Breast epithelium (tissue), 4 donors: ENCODE data around the gene ATG2A. TPM values are rescaled to one million over a fixed set of nuclear protein-coding genes. Genes with fewer than 3 reads are reported as not detected.

ENCODE experiments used
- DNase-seq, 2 donors: peaks; one replicate each; pipeline ENCODE4 v3.0.0-alpha.2; 2019; ENCODE audit warnings: low spot score in 2 of 2
- H3K27ac ChIP-seq, 2 donors: fragments of 200-600 bp; sonication (generic) in 1 of 2; one replicate each; pipeline ENCODE4 v1.5.1; 2016 to 2019; ENCODE audit warnings: mild to moderate bottlenecking in 1 of 2
- H3K27me3 ChIP-seq, 2 donors: fragments of 200-600 bp; sonication (generic) in 1 of 2; one replicate each; pipeline versions ENCODE4 v1.5.1 to v1.6.0; 2017 to 2019; ENCODE audit warnings: control low read depth in 1 of 2, mild to moderate bottlenecking in 1 of 2
- H3K36me3 ChIP-seq: fragments of 200-600 bp; one replicate; pipeline ENCODE4 v1.5.1; 2019
- H3K4me1 ChIP-seq, 2 donors: fragments of 200-600 bp; sonication (generic); one replicate each; pipeline ENCODE4 v1.5.1; 2016 to 2019; ENCODE audit warnings: control low read depth in 1 of 2
- H3K4me3 ChIP-seq, 3 donors: fragments of 200-600 bp; sonication (generic); 1 replicate in 2 of 3; 2 replicates in 1 of 3; pipeline ENCODE4 v1.5.1; 2016 to 2019; ENCODE audit warnings: mild to moderate bottlenecking in 3 of 3, moderate library complexity in 2 of 3
- H3K9me3 ChIP-seq, 2 donors: fragments of 200-600 bp; sonication (generic) in 1 of 2; one replicate each; pipeline ENCODE4 v1.5.1; 2016 to 2019; ENCODE audit warnings: control low read depth in 1 of 2
- CTCF ChIP-seq, 3 donors: fragments of 450-650 bp; IDR thresholded peaks; one replicate each; pipeline ENCODE4 v1.5.1; 2016 to 2017; ENCODE audit warnings: antibody characterized with exemption in 3 of 3, mild to moderate bottlenecking in 3 of 3, moderate library complexity in 3 of 3
- POLR2A ChIP-seq: fragments of 450-650 bp; IDR thresholded peaks from one replicate; pipeline ENCODE4 v1.6.1; 2016; ENCODE audit warnings: antibody characterized with exemption, mild to moderate bottlenecking, moderate library complexity
- POLR2AphosphoS5 ChIP-seq, 3 donors: sonication (generic); formaldehyde crosslinking; IDR thresholded peaks; one replicate each; pipeline ENCODE4 v1.6.1; 2017; ENCODE audit warnings: antibody characterized with exemption in 3 of 3
- intact Hi-C: fragments of 100-400 bp; cut with DNase I; formaldehyde crosslinking; loops from one replicate; pipeline ENCODE4 v1.15.1; 2023; ENCODE audit warnings: low total_unique reads
- total RNA-seq, 3 donors: library from RNA; depleted of rRNA; stranded (reverse); fragments of >200 nt; gene quantifications; one replicate each; pipeline ENCODE4 v1.1.0, GENCODE V29; 2016

ATG2A gene
- total RNA-seq, 3 donors from 2014 or later: 20.0 to 22.1 (median 21.2) TPM

GRCh38 chr11:64892411-64892831 is 24.6 kb downstream of the ATG2A start:
- Histone ChIP-seq H3K4me1 (peaks cover 0 to 4% of the 10 kb centered on the region in 2 donors), H3K36me3 (no peaks in the 10 kb centered on the region), H3K4me3 (no peak overlapping the region), H3K27ac (no peak overlapping the region), H3K9me3 (no peaks in the 10 kb centered on the region), H3K27me3 (no peaks in the 10 kb centered on the region)
- DNase-seq: no peak
- intact Hi-C loops: no loop called here
- TF ChIP-seq POLR2AphosphoS5 (IDR thresholded peaks at IDR 0.05) (no peak), POLR2A (no peak), CTCF (IDR thresholded peaks at IDR 0.05) (no peak)

- no peak overlapping the region for H3K4me3 ChIP-seq
- intact Hi-C loops: no loop called here
These were observed 25.1 kb downstream of the ATG2A start for GRCh38 chr11:64891880-64892279.

GRCh38 chr11:64891215-64891848 is 25.7 kb downstream of the ATG2A start:
- Histone ChIP-seq H3K27me3 (no peaks in the 10 kb centered on the region), H3K27ac (no peak overlapping the region), H3K9me3 (no peaks in the 10 kb centered on the region), H3K4me3 (no peak overlapping the region), H3K4me1 (peaks cover 0 to 4% of the 10 kb centered on the region in 2 donors), H3K36me3 (no peaks in the 10 kb centered on the region)
- no peak for DNase-seq
- intact Hi-C loops: no loop called here
- no peak for TF ChIP-seq POLR2A
- TF ChIP-seq CTCF (IDR thresholded peaks at IDR 0.05): no peak
- TF ChIP-seq POLR2AphosphoS5 (IDR thresholded peaks at IDR 0.05): no peak

More at GRCh38 chr11:64891880-64892279, 25.1 kb downstream of the ATG2A start:
- TF ChIP-seq POLR2A (no peak), POLR2AphosphoS5 (IDR thresholded peaks at IDR 0.05) (no peak), CTCF (IDR thresholded peaks at IDR 0.05) (no peak)
- no peak for DNase-seq
- H3K27me3 ChIP-seq: no peaks in the 10 kb centered on the region
- H3K27ac ChIP-seq: no peak overlapping the region
- H3K36me3 ChIP-seq: no peaks in the 10 kb centered on the region
- H3K4me1 ChIP-seq: peaks cover 0 to 4% of the 10 kb centered on the region in 2 donors
- H3K9me3 ChIP-seq: no peaks in the 10 kb centered on the region

- peaks cover 0 to 4% of the 10 kb centered on the region in 2 donors for H3K4me1 ChIP-seq
- DNase-seq: no peak
- H3K36me3 ChIP-seq: no peaks in the 10 kb centered on the region
- no peak overlapping the region for H3K27ac ChIP-seq
- TF ChIP-seq POLR2AphosphoS5 (IDR thresholded peaks at IDR 0.05) (no peak), POLR2A (no peak), CTCF (IDR thresholded peaks at IDR 0.05) (no peak)
- no peaks in the 10 kb centered on the region for H3K9me3 ChIP-seq
- intact Hi-C loops: no loop called here
- H3K4me3 ChIP-seq: no peak overlapping the region
- no peaks in the 10 kb centered on the region for H3K27me3 ChIP-seq
These were observed 26.5 kb downstream of the ATG2A start for GRCh38 chr11:64890522-64890939.

- H3K27ac ChIP-seq: no peak overlapping the region
These were observed 28.1 kb downstream of the ATG2A start for GRCh38 chr11:64888729-64889511.

More at GRCh38 chr11:64888729-64889511, 28.1 kb downstream of the ATG2A start:
- intact Hi-C loops: no loop called here
- Histone ChIP-seq H3K27me3 (no peaks in the 10 kb centered on the region), H3K36me3 (no peaks in the 10 kb centered on the region), H3K4me1 (peaks cover 0 to 4% of the 10 kb centered on the region in 2 donors), H3K4me3 (no peak overlapping the region), H3K9me3 (no peaks in the 10 kb centered on the region)
- no peak for TF ChIP-seq POLR2AphosphoS5 (IDR thresholded peaks at IDR 0.05)
- no peak for TF ChIP-seq POLR2A
- TF ChIP-seq CTCF (IDR thresholded peaks at IDR 0.05): no peak
- no peak for DNase-seq
